ENCODE data around the gene CEACAM20. TPM values are rescaled to one million over a fixed set of nuclear protein-coding genes. Genes with fewer than 3 reads are reported as not detected.

CEACAM20 gene
- polyA plus RNA-seq, 3 donors = not detected

GRCh38 chr19:44570603-44570983 is 41.1 kb upstream of the CEACAM20 start:
- no peaks in the 10 kb centered on the region for H3K36me3 Mint-ChIP-seq
- 57% methylated on average over 3 of the region's 3 CpGs for WGBS (ENCODE audit: insufficient coverage)

GRCh38 chr19:44567745-44568144 is 38.3 kb upstream of the CEACAM20 start:
- H3K4me2 ChIP-seq (replicated peaks; ENCODE audit: extremely low read depth, low read length, poor library complexity, severe bottlenecking) = no peak overlapping the region
- TF ChIP-seq CTCF (IDR thresholded peaks at IDR 0.05) = no peak
- no peak overlapping the region for H3K4me3 ChIP-seq (replicated peaks in 1 of 3; ENCODE audit: low read depth in 2 of 3, low read length in 3 of 3)
- DNase-seq = no peak
- peaks cover 16 to 19% of the 10 kb centered on the region in 2 donors for H3K4me1 ChIP-seq (ENCODE audit: control insufficient read depth in 1 of 2, insufficient read depth in 2 of 2, low read length in 2 of 2)
- peaks cover 0 to 2% (median 0%) of the 10 kb centered on the region in 7 donors for H3K9me3 Mint-ChIP-seq
- H3K36me3 ChIP-seq (replicated peaks in 1 of 2; ENCODE audit: control insufficient read depth in 1 of 2, insufficient read depth in 2 of 2, low read length in 2 of 2) = no peaks in the 10 kb centered on the region
- no peak overlapping the region for H2AFZ ChIP-seq (ENCODE audit: insufficient read depth, low read depth, low read length, poor library complexity, severe bottlenecking)
- intact Hi-C loops (cut with micrococcal nuclease) = loop anchor here in 1 of 2 donors (10.0 kb wide), 1 partner anchor 2003 kb away; no protein-coding TSS in a partner anchor
- H3K27ac Mint-ChIP-seq = no peak overlapping the region
- H3K27ac ChIP-seq (ENCODE audit: low read depth in 1 of 2, low read length in 2 of 2) = no peak overlapping the region
- H3K9ac ChIP-seq (ENCODE audit: insufficient read depth, low read length, poor library complexity, severe bottlenecking) = no peak overlapping the region
- WGBS (ENCODE audit: insufficient coverage) = 100% methylated on average over 1 of the region's 2 CpGs
- no peaks in the 10 kb centered on the region for H3K36me3 Mint-ChIP-seq
- H3K4me3 Mint-ChIP-seq = no peak overlapping the region
- H3K79me2 ChIP-seq (ENCODE audit: insufficient read depth, low read length) = no peaks in the 10 kb centered on the region
- H3K27me3 Mint-ChIP-seq (ENCODE audit: low read depth in 3 of 3) = peaks cover 0 to 11% (median 5%) of the 10 kb centered on the region in 3 donors
- no peaks in the 10 kb centered on the region for H3K9me3 ChIP-seq (replicated peaks in 1 of 2; ENCODE audit: control insufficient read depth in 1 of 2, insufficient read depth in 1 of 2, low read length in 2 of 2)
- H3K4me1 Mint-ChIP-seq = peaks cover 21% of the 10 kb centered on the region
- H4K20me1 ChIP-seq (ENCODE audit: insufficient read depth, low read length) = no peaks in the 10 kb centered on the region
- H3K27me3 ChIP-seq (ENCODE audit: control insufficient read depth in 2 of 2, insufficient read depth in 2 of 2, low read length in 2 of 2) = peaks cover 0 to 2% of the 10 kb centered on the region in 2 donors

More at GRCh38 chr19:44570603-44570983, 41.1 kb upstream of the CEACAM20 start:
- H3K27ac ChIP-seq (ENCODE audit: low read depth in 1 of 2, low read length in 2 of 2) = no peak overlapping the region
- Mint-ChIP-seq H3K9me3 (peaks cover 0 to 2% (median 0%) of the 10 kb centered on the region in 7 donors), H3K27me3 (ENCODE audit: low read depth in 3 of 3) (peaks cover 2 to 16% (median 6%) of the 10 kb centered on the region in 3 donors), H3K4me3 (no peak overlapping the region), H3K4me1 (peaks cover 21% of the 10 kb centered on the region), H3K27ac (no peak overlapping the region)
- no peaks in the 10 kb centered on the region for H3K79me2 ChIP-seq (ENCODE audit: insufficient read depth, low read length)
- no peak overlapping the region for H3K9ac ChIP-seq (ENCODE audit: insufficient read depth, low read length, poor library complexity, severe bottlenecking)
- H3K27me3 ChIP-seq (ENCODE audit: control insufficient read depth in 2 of 2, insufficient read depth in 2 of 2, low read length in 2 of 2) = no peaks in the 10 kb centered on the region
- H4K20me1 ChIP-seq (ENCODE audit: insufficient read depth, low read length) = no peaks in the 10 kb centered on the region
- no peak for TF ChIP-seq CTCF (IDR thresholded peaks at IDR 0.05)
- H3K9me3 ChIP-seq (replicated peaks in 1 of 2; ENCODE audit: control insufficient read depth in 1 of 2, insufficient read depth in 1 of 2, low read length in 2 of 2) = no peaks in the 10 kb centered on the region
- no peak overlapping the region for H2AFZ ChIP-seq (ENCODE audit: insufficient read depth, low read depth, low read length, poor library complexity, severe bottlenecking)
- peaks cover 16 to 21% of the 10 kb centered on the region in 2 donors for H3K4me1 ChIP-seq (ENCODE audit: control insufficient read depth in 1 of 2, insufficient read depth in 2 of 2, low read length in 2 of 2)
- no peak for DNase-seq
- H3K4me2 ChIP-seq (replicated peaks; ENCODE audit: extremely low read depth, low read length, poor library complexity, severe bottlenecking) = no peak overlapping the region
- no peak overlapping the region for H3K4me3 ChIP-seq (replicated peaks in 1 of 3; ENCODE audit: low read depth in 2 of 3, low read length in 3 of 3)
- intact Hi-C loops (cut with micrococcal nuclease) = loop anchor here (5.0 to 10.0 kb wide), 5 partner anchors 144 to 382 kb away; partner anchors contain the start of gene NECTIN2 (in 2 of the 2)
- H3K36me3 ChIP-seq (replicated peaks in 1 of 2; ENCODE audit: control insufficient read depth in 1 of 2, insufficient read depth in 2 of 2, low read length in 2 of 2) = no peaks in the 10 kb centered on the region
